ENCODE data around the gene COL17A1. TPM values are rescaled to one million over a fixed set of nuclear protein-coding genes. Genes with fewer than 3 reads are reported as not detected.

Gene COL17A1
- total RNA-seq, 1 donor from 2014 or later, result not detected

DNA sequence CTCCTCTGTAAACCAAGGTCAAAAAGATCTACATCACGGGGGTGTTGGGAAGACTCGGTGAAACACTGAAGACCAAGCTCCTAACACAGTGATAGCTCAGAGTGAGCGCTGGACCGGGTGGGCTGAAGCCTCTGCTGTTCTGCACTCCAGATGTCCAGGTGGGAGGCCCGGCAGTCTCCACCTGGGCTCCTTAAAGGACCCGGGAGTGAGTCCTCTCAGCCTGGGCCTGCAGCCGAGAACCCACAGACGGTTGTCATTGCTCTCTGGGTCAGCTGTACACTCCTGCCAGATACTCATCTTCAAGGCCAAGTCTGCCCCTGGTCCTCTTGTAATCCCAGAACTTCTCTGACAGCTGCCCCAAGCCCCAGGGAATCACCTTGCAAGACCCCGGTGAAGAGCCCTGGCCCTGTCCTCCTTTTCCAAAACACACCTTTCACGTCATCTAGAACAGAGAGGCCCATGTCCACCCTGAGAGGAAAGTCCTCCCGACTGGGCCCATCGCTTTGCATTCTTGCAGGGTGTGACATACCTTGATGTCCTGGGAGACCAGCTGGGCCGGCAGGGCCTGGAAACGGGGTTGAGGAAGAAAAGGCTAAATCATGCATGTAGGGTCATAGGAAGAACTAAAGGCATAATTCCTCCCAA is 43.7 kb downstream of the COL17A1 start:
- TF ChIP-seq, protein P1, sequence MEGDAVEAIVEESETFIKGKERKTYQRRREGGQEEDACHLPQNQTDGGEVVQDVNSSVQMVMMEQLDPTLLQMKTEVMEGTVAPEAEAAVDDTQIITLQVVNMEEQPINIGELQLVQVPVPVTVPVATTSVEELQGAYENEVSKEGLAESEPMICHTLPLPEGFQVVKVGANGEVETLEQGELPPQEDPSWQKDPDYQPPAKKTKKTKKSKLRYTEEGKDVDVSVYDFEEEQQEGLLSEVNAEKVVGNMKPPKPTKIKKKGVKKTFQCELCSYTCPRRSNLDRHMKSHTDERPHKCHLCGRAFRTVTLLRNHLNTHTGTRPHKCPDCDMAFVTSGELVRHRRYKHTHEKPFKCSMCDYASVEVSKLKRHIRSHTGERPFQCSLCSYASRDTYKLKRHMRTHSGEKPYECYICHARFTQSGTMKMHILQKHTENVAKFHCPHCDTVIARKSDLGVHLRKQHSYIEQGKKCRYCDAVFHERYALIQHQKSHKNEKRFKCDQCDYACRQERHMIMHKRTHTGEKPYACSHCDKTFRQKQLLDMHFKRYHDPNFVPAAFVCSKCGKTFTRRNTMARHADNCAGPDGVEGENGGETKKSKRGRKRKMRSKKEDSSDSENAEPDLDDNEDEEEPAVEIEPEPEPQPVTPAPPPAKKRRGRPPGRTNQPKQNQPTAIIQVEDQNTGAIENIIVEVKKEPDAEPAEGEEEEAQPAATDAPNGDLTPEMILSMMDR (IDR thresholded peaks at IDR 0.05), result no peak
- no peak for DNase-seq (ENCODE audit: low spot score)
- Mint-ChIP-seq H3K4me3 (ENCODE audit: unreplicated experiment) (no peak overlapping the region), H3K36me3 (ENCODE audit: low read depth) (no peaks in the 10 kb centered on the region), H3K9me3 (ENCODE audit: low read depth) (peaks cover 2% of the 10 kb centered on the region), H3K4me1 (ENCODE audit: low read depth) (no peaks in the 10 kb centered on the region), H3K27me3 (ENCODE audit: low read depth) (no peaks in the 10 kb centered on the region), H3K27ac (ENCODE audit: unreplicated experiment) (no peak overlapping the region)

DNA sequence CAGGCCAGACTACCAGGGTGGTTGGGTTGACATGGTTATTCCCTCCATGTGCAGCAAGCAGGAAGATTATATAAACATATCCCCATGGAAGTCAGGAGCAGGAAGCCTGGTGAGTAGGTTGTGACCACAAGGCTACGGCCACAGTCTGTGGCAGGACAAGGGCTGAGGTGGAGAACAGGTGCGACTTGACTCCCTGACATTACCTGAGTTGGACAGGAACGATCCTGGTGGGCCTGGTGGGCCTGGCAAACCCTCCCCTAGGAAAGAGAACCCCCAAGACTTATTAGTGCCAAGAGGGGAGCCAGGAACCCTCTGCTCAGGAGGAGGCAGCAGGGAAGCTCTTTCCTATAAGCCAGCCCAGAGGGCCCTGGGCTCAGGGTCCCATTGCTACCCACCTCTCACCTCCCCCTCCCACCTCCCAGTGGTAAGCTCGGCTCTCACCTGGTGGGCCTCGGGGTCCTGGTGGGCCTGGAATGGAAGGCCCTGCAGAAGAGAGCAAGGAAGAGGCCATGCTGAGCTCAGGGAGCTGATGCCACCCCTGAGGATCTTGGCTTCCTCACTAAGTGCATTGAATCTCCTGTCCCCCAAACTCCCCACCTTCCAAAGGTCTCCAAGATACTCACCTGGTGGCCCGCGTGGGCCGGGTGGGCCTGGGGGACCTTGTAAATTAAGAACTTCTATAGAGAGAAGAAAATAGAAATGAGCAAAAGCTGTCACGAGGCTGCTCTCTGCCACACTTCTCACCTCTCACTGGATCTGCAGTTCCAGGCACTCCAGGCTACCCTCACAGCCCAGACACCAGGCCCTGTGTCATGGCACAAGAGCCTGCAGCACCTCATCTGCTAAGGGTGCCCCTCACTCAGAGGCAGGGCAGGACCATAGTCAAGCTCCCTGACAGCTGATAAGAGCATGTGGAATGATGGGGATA is 44.6 kb downstream of the COL17A1 start:
- no peak for DNase-seq (ENCODE audit: low spot score)
- no peaks in the 10 kb centered on the region for H3K36me3 Mint-ChIP-seq (ENCODE audit: low read depth)
- H3K27ac Mint-ChIP-seq (ENCODE audit: unreplicated experiment), result no peak overlapping the region
- H3K9me3 Mint-ChIP-seq (ENCODE audit: low read depth), result peaks cover 2% of the 10 kb centered on the region
- H3K4me1 Mint-ChIP-seq (ENCODE audit: low read depth), result no peaks in the 10 kb centered on the region
- H3K27me3 Mint-ChIP-seq (ENCODE audit: low read depth), result no peaks in the 10 kb centered on the region
- no peak overlapping the region for H3K4me3 Mint-ChIP-seq (ENCODE audit: unreplicated experiment)
- TF ChIP-seq, protein P1 (IDR thresholded peaks at IDR 0.05), result no peak

DNA sequence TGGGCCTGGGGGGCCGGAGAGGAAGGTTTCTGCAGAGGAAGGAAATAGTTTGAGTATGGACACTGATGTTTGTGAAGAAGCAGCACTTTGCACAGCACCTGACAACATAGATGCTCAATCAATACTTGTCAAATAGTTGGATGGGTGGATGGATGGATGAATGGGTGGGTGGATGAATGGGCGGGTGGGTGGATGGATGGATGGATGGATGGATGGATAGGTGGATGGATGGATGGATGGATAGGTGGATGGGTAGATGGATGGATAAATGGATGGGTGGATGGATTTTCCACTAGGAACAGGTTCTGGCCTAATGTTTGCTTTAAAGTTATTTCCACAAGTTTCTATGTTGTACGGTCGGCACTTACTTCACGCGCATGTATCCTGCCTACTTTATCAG is 45.3 kb downstream of the COL17A1 start:
- H3K36me3 Mint-ChIP-seq (ENCODE audit: low read depth), result no peaks in the 10 kb centered on the region
- DNase-seq (ENCODE audit: low spot score), result no peak
- peaks cover 2% of the 10 kb centered on the region for H3K9me3 Mint-ChIP-seq (ENCODE audit: low read depth)
- H3K27ac Mint-ChIP-seq (ENCODE audit: unreplicated experiment), result no peak overlapping the region
- no peaks in the 10 kb centered on the region for H3K4me1 Mint-ChIP-seq (ENCODE audit: low read depth)
- TF ChIP-seq, protein P1 (IDR thresholded peaks at IDR 0.05), result no peak
- no peak overlapping the region for H3K4me3 Mint-ChIP-seq (ENCODE audit: unreplicated experiment)
- no peaks in the 10 kb centered on the region for H3K27me3 Mint-ChIP-seq (ENCODE audit: low read depth)

DNA sequence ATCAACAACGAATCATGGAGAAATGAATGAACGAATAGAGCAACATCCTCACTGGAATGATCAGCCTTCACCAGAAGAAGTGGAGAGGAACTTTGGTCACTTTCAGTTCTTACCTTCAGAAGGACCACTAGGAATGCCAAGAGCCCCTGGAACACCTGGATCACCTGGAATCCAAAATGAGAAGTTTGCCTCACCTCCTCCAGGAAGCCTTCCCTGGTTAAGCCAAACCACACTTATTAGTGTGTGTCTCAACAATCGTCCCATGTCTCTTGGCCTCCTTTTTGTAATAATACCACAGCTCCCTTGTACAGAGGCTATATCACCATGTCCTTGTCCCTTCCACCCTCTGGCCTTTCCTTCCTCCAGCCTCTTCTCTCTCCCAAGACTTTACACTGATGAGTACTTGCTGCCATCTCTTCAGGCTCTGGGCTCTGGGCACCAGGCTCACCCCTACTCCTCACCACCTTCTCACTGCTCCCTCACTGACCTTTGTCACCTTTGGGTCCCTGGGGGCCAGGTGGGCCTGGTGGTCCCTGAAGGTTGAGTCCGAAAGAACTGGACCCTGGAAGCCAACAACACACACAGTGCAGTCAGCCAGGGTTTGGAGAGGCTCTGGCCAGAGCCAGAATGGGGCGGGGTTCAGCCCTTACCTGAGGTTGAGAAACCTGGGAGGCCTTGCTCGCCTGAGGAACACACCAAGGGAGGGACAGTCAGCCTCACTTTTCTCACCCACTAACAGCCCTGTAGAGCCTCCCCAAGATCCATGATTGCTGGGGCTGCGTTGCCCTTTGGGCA is 46.5 kb downstream of the COL17A1 start:
- no peak overlapping the region for H3K27ac Mint-ChIP-seq (ENCODE audit: unreplicated experiment)
- H3K36me3 Mint-ChIP-seq (ENCODE audit: low read depth), result no peaks in the 10 kb centered on the region
- H3K9me3 Mint-ChIP-seq (ENCODE audit: low read depth), result peaks cover 2% of the 10 kb centered on the region

More for the DNA sequence above, 46.5 kb downstream of the COL17A1 start:
- TF ChIP-seq, protein P1 (IDR thresholded peaks at IDR 0.05), result no peak
- Mint-ChIP-seq H3K4me1 (ENCODE audit: low read depth) (no peaks in the 10 kb centered on the region), H3K4me3 (ENCODE audit: unreplicated experiment) (no peak overlapping the region), H3K27me3 (ENCODE audit: low read depth) (no peaks in the 10 kb centered on the region)
- no peak for DNase-seq (ENCODE audit: low spot score)
